Stimulated activated CD8-positive, alpha-beta memory T cell treated with anti-CD3 and anti-CD28 coated beads, Interleukin-12 subunit alpha, Interleukin-12 subunit beta, amount 100 ng/mL, for 4 hours (primary cell): Measurements from ENCODE around the gene HBZ.
"Not testable (repeated sequence)": the region's sequence is repeated elsewhere in the genome, so short reads cannot be mapped to it uniquely, and the experiment has no call there.

Experiments used
- DNase-seq: peaks from one replicate; pipeline ENCODE4 v3.0.0-alpha.2; 2020; ENCODE audit warnings: low read depth

The HBZ gene

DNA sequence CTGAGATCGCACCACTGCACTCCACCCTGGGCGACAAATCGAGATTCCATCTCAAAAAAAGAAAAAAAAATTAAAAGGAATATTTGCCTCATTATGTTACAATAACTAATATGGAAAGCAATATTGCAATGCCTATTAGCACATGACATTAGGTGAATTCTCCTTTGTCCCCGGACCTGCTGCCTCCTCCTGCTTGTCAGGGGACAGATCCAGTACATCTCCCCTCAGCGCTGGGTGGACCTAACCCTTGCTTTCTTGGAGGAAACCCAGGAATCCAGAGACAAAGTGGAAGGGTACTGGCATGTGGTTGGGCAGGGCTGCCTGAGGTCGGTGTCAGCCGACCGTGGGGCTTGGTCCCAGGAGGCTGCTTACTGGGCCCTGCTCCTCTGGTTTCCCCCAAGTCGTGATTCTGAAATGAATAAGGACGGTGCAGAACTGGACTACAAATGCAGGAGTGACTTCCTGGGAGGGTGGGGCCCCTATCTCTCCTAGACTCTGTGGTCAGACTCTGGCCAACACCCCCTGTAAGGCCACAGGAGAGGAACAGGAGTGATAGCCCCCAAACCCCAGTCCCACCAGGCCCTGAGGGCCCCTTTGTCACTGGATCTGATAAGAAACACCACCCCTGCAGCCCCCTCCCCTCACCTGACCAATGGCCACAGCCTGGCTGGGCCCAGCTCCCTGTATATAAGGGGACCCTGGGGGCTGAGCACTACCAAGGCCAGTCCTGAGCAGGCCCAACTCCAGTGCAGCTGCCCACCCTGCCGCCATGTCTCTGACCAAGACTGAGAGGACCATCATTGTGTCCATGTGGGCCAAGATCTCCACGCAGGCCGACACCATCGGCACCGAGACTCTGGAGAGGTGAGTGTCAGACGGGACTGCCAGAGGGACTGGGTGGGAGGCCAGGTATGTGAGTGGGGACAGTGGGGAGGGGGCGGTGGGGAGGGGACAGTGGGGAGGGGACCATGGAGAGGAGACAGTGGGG is at the start of gene HBZ:
Gene HBZ, plus strand, starts transcription at position 504 of the 988 bp plus-strand sequence. Its CDS starts 266 bp downstream, at position 770.
- DNase-seq = no peak

- DNase-seq = no peak
Measured at GRCh38 chr16:104355-104754, 48.1 kb upstream of the HBZ start.

- DNase-seq = no peak
Measured at GRCh38 chr16:104928-105327, 47.5 kb upstream of the HBZ start.

DNA sequence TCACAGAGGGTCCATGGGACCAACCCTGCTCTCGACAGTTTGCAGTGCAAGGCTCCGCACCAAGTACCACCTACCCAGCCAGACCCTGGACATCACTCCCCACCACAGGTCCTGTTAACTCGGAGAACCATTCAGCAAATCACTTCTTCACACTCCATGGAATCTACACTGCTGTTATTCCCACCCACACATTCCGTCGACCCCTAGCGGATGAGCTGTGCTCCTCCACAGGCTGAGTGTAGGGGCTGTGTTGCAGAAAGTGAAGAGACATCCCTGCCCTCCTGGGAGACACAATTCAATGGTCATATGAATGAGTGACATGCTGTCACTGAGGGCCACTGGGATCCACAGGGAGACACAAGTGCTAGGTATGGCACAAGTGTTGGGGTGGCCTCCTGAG is 46.9 kb upstream of the HBZ start:
- no peak for DNase-seq

GRCh38 chr16:106623-107324 is 45.7 kb upstream of the HBZ start:
- DNase-seq = no peak

DNA sequence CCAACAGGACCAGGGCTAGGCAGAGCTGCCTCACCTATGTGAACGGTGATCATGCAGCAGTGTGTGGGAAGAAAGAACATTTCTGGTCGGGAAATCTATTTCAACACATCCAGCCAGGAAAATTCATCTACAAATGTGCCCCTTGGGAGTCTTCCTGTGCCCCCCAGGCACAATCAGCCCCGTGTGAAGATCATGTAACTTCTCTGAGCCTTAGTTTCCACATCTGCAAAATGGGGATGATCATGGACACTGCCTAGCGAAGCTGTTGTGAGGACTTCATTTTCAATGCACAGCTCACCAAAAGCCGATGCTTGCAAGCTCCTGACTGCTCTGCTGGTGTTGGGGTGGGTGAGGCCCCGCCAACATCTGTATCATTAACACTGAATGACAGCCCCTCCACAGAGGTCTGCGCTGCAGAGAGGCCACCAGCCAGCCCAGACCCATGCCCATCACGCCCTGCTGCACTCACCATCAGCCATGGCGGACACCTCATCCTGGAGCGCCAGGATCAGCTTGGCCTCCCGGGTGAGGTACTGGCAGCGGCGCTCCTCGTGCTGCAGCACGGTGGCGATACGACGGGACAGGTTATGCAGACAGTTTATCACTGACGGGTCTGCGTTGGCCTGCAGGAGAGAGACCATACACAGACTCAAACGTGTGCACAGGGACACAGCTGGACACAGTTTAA is 40.1 kb upstream of the HBZ start:
- no peak for DNase-seq

DNA sequence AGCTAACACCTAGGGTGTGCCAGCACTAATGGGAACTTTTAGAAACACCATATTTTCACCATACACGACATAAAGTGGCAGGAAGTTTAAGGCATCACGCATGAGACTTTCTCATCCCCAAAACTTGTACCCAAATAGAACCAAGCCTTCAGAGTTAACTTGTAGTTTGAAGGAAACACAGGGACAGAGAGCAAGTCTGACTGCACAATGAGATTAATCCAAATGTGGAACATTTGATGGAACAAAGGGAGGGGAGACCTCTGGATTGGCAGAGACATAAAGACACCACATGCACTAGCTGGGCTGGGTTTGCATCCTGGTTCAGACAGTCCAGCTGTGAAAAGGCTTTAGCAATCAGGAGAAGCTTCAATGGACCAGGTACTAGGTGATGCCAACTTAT is 38.1 kb upstream of the HBZ start:
- no peak for DNase-seq

DNA sequence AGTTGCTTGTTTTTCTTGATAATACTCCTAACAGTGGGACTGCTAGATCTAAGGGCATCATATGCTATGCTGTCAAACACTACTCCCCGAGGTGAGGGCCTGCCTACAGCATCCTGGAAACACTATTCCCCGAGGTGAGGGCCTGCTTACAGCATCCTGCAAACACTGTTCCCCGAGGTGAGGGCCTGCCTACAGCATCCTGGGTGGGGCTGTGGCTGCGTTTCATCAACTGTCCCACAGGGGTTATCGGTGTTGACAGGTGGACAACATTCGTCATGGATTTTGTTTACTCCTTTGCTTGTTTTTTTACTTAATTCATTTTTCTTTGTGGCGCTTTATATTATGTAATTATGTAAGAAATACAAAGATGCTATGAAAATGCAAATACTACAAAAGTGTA is 36.4 kb upstream of the HBZ start:
- no peak for DNase-seq

DNA sequence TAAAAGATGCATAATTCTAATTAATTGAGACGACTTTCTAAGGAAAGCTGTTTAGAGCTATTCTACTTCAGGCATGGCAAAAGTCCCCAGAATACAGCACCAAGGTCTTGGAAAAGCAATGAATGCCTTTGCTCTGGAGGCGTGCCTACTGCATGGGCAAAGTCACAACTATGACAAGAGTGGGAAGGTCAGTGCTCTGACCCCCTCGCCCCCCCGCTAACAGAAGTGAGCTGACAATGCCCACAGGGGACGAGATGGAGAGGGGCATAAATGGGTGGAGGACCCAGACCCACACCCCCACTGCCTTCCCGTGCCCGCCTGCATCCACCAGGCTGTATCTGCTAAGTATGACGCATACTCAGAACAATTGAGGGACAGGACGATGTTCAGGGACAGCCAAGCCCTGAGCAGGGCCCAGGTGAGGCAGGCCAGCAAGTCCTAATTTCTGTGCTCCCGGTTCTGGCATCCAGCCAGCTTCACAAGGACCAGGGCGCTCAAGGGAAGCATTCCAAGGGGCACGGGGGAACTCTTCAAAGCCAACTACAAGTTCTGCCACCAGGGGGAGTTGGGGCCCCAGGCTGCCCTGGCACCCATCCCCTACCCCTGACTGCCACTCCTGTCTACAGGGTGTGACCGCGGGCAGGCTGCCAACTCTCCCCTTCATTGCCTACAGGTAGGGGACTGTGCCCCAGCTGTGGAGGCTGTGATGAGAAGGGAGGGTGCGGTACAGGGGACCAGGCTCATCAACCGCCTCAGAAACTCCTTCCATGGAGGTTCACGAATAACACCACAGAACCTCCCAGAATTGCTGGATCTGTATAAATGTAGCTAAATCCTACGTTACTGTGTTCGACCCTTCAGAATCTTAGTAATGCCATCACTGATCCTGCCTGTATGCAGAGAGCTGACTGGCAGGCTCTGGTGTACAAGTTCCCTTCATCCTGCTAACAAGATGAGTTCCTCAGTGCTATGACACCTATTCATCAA is 34.8 kb upstream of the HBZ start:
- peak; percentile 37 for DNase-seq

DNA sequence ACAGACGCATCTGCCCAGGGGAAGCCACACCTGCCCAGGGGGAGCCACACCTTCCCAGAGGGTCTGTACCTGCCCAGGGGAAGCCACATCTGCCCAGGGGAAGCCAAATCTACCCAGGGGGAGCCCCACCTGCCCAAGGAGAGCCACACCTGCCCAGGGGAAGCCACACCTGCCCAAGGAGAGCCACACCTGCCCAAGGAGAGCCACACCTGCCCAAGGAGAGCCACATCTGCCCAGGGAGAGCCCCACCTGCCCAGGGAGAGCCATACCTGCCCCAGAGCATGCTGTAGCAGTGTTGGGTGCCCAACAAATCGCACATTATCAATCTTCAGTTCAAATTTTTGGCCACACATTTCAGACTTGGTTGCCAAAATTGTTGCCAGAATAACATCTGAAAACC is 33.6 kb upstream of the HBZ start:
- DNase-seq = no peak

DNA sequence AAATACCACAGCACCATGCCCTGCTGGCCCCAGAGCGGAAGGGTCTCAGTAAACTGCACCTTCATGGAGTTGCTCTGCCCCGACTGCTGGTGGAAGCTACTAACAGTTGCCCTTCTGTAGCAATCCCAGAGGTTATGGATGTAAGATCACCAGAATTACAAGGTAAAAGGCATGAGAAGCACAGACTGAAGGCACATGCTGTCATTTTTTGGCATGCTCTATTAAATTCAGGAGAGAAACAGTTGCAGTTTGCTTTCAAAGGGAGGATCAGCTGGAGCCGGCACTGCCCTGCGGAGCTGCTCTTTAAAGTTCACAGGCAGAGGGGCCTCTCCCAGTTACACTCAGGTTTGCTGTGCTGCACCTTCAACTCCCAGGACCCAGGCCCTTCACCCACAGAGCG is 33.1 kb upstream of the HBZ start:
- no peak for DNase-seq

DNA sequence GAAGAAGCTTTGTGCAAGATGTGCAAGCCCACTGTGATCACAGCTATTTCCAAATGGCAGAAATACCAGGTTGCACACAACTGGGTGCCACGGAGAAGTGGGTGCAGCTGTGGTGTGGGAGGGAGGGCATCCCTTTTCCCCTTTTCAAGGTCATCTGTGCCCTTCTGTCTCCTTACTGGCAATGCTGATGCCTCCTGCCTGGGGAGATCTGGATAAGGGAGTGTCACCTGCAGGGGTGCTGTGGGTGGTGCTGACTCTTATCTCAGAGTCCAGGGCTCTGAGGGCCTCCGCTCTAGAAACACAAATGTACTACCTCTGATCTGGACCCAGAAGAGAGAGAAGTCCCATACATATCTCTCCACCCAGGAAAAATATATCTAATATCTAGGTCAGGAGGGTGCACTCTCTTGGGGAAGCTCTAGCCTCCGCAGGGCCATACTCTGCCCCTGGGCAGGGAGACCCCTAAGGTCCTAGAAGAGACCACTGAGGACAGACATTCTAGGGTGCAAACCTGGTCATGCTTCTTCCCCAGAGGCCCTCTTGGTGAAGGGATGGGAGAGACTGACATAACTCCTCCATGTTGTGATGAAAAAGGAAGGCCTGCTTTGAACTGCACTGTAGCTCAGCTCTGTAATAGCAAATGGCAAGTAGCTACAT is 32.5 kb upstream of the HBZ start:
- DNase-seq = no peak

- no peak for DNase-seq
Measured at GRCh38 chr16:120756-121155, 31.7 kb upstream of the HBZ start.

GRCh38 chr16:122361-122760 is 30.1 kb upstream of the HBZ start:
- DNase-seq = no peak

GRCh38 chr16:123558-124350 is 28.7 kb upstream of the HBZ start:
- DNase-seq = not testable (repeated sequence)

GRCh38 chr16:125011-125410 is 27.4 kb upstream of the HBZ start:
- no peak for DNase-seq

- no peak for DNase-seq
Measured at GRCh38 chr16:129075-129474, 23.4 kb upstream of the HBZ start.

DNA sequence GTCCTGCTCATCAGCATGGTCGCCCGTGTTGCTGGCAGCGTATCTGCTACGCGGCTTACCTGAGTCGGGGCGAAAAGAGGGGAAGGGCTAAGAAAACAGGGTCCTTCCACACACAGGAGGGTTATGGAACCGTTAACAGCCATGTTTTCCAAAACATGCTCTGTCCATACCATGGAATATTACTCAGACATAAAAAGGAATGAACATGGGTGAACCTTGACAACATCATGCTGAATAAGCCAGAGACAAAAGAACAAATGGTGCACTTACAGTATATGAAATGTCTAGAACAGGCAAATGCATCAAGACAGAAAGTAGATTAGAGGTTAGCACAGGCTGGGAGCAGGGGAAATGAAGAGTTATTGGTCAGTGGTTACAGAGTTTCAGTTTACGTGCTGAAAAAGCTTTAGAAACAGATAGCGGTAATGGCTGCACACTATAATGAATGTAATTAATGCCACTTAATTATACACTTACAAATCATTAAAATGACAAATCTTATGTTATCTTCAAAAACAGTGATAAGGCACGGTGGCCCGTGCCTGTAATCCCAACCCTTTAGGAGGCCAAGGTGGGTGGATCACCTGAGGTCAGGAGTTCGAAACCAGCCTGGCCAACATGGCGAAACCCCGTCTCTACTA is 21.8 kb upstream of the HBZ start:
- no peak for DNase-seq

DNA sequence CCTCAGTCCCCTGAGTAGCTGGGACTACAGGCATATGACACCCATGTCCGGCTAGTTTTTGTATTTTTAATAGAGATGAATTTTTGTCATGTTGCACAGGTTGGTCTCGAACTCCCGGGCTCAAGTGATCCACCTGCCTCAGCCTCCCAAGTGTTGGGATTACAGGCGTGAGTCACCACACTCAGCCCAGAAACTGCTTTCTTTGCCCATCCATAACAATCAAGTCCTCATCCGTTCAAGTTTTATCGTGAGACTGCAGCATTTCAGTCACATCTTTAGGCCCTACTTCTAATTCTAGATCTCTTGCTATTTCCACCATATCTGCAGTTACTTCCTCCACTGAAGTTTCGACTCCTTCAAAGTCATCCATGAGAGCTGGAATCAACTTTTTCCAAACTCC is 20.3 kb upstream of the HBZ start:
- no peak for DNase-seq

GRCh38 chr16:133716-134115 is 18.7 kb upstream of the HBZ start:
- DNase-seq = no peak
